ENCODE measurements around the gene XXYLT1.
"Not testable (repeated sequence)": the region's sequence is repeated elsewhere in the genome, so short reads cannot be mapped to it uniquely, and the experiment has no call there.

The XXYLT1 gene

GRCh38 chr3:195270817-195271409 lies at the start of gene XXYLT1:
Gene XXYLT1, minus strand, starts transcription at chr3:195271159. Its CDS starts 101 bp downstream, at chr3:195271058.
- peak; percentile 87 to 90 for DNase-seq

GRCh38 chr3:195319060-195319459 lies 48.1 kb upstream of the XXYLT1 start:
- DNase-seq, result no peak

- no peak for DNase-seq
Measured at GRCh38 chr3:195312714-195313113, 41.8 kb upstream of the XXYLT1 start.

GRCh38 chr3:195307711-195308110 lies 36.8 kb upstream of the XXYLT1 start:
- no peak for DNase-seq

- DNase-seq, result no peak
Measured at GRCh38 chr3:195306369-195306768, 35.4 kb upstream of the XXYLT1 start.

- DNase-seq, result no peak
Measured at GRCh38 chr3:195302431-195302830, 31.5 kb upstream of the XXYLT1 start.

GRCh38 chr3:195297446-195297845 lies 26.5 kb upstream of the XXYLT1 start:
- no peak for DNase-seq

- no peak for DNase-seq
Measured at GRCh38 chr3:195296662-195297061, 25.7 kb upstream of the XXYLT1 start.

- no peak for DNase-seq
Measured at GRCh38 chr3:195291121-195291520, 20.2 kb upstream of the XXYLT1 start.

GRCh38 chr3:195290643-195291042 lies 19.7 kb upstream of the XXYLT1 start:
- not testable (repeated sequence) for DNase-seq

GRCh38 chr3:195286115-195286872 lies 15.3 kb upstream of the XXYLT1 start:
- DNase-seq, result no peak

GRCh38 chr3:195285372-195285771 lies 14.4 kb upstream of the XXYLT1 start:
- no peak for DNase-seq

GRCh38 chr3:195284842-195285241 lies 13.9 kb upstream of the XXYLT1 start:
- DNase-seq, result no peak

GRCh38 chr3:195282961-195283360 lies 12.0 kb upstream of the XXYLT1 start:
- no peak for DNase-seq

- no peak for DNase-seq
Measured at GRCh38 chr3:195274259-195274966, 3.5 kb upstream of the XXYLT1 start.

- peak; percentile 84 to 85 for DNase-seq
Measured at GRCh38 chr3:195271410-195272243, 668 bp upstream of the XXYLT1 start.

- DNase-seq, result peak; percentile 33 to 45
Measured at GRCh38 chr3:195270079-195270816, 711 bp downstream of the XXYLT1 start.

- no peak for DNase-seq
Measured at GRCh38 chr3:195269375-195270078, 1.4 kb downstream of the XXYLT1 start.

GRCh38 chr3:195268576-195269309 lies 2.2 kb downstream of the XXYLT1 start:
- no peak for DNase-seq

- no peak for DNase-seq
Measured at GRCh38 chr3:195267096-195267495, 3.9 kb downstream of the XXYLT1 start.

- DNase-seq, result no peak
Measured at GRCh38 chr3:195266428-195266827, 4.5 kb downstream of the XXYLT1 start.

Data from activated CD4-positive, alpha-beta T cell treated with anti-CD3 and anti-CD28 coated beads for 4 hours (primary cell).